Measurements from ENCODE around the gene GALNT10.

The GALNT10 gene

DNA sequence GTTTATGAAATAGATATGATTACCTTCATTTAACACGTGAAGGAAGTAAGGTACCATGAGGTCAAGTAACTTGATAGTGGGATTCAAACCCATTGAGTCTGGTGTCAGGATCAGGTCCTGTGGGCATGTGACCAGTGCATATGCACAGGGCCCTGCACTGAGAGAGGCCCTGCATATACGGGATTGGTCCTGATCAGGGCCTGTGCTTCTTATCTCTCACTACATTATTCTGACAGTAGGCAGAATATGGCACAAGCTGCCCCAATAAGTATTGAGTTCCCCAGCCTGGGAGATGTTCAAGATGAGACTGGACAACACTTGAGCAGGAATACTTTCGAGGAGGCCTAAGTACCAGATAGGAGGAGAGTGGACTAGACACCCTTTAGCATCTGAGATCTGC lies 44.0 kb downstream of the GALNT10 start:
- DNase-seq (ENCODE audit: low spot score): no peak

DNA sequence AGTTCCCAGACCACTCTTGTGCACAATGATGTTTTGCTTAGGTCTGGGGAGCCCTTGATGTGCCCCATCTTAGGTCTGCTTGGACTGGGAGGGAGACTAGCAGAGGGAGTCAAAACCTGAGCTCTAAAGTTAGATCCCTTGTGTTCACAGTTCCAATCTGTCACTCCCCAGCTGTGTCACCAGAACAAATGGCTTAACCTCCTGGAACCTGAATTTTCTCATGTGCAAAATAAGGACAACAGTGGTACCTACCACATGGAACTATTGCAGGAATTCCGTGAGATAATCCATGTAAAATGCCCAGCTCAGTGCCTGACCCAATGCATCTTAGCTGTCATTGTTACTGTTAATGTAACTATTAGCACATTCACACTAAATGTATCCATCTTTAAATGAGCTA lies 45.5 kb downstream of the GALNT10 start:
- no peak for DNase-seq (ENCODE audit: low spot score)

DNA sequence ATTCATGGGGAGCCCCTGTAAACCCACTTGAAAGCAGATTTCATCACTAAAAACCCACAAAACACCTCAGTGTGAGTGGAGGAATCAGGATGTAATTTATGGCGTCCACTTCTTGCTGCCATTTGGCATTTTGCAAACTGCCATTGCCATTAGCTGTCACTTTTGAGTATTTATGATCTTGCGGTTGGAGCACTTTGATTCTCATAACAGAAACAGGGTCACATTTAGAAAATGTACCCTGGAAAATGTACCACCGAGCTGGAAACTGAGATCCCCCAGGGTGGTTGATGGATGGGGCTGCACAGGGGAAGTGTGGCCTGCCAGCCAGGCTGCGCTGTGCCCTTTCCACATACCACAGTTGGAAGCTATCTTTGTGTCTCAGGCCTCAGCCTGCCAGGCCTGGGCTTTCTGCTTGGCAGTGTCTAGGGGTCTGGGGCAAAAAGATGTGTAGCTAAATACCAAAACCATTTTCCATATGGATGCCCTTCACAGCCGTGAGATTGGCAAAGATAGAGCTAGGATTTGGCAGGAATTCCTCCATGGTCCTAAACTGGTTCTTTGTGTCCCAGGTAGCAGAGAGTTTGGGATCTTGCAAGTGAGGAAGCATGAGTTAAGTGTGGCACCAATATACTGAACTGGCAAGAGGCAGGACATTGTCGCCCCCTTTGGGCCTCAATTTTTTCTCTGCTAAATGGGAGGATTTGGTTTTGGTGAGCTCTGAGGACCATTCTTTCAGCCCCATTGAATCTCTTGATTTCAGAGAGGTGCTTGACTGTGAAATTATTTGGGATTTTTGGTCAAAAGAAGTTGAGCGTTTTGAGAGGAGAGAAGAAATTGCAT lies 46.2 kb downstream of the GALNT10 start:
- no peak for DNase-seq (ENCODE audit: low spot score)

DNA sequence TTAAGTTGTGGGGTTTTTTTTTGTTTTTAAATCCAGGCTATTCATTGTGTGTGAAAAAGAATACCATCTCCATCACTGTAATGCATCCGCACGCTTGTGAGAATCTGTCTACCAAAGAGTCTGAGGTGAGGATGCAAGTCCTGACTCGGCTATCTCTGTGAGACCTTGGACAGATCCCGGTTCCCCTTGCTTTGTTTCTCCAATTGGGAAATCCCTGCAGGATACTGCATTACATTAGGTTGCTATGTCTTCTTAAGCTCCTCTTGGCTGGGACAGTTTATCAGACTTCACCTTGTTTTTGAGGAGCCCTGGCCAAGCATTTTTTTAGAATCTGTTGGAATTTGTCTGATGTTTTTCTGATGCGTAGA lies 46.8 kb downstream of the GALNT10 start:
- DNase-seq (ENCODE audit: low spot score): no peak

DNA sequence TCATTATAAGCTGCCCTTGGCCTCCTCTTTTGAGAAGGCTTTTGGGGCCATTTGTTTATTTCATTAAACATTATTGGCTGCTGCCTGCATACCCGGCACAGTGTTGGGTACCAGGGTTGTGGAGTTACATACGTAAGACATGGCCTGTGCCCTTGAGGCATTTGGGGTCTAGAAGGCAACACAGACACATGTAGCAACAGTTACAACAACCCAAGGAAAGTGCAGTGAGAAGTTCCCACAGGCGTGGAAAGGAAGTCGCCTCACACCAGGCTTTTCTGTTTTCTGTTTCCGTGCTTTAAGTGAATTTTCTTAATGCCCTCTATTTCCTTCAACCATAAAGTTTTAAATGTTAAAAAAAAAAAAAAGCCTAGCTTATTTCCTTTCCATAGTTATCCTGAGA lies 47.4 kb downstream of the GALNT10 start:
- DNase-seq (ENCODE audit: low spot score): no peak

DNA sequence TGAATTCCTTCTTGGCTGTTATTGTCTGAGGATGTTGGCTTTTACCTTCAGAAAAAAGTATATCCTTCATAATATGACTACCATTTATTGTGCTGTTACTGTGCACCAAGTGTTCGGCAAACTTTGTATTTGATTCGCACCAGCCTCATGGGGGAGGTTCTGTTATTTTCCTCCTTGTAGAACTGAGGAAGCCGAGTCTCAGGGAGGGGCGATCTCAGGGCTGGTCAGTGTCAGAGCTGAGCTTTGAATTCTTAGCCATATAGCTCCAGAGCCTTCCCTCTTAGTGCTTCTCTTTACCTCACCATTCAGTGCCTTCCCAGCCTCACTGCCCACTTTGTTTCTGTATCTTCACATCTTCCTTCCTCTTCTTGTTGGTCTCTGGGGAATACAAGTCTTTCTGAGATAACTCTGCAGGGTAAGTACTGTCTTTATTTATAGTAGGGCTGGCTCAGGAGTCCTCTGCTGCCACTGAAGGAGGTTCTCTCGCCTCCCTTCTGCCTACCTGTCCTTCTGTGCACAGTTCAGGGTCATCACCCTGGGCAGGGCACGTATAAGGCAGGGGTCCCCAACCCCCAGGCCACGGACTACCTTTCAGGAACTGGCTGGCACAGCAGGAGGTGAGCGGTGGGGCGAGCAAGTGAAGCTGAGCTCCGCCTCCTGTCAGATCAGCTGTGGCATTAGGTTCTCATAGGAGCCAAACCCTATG lies 48.4 kb downstream of the GALNT10 start:
- DNase-seq (ENCODE audit: low spot score): no peak

DNA sequence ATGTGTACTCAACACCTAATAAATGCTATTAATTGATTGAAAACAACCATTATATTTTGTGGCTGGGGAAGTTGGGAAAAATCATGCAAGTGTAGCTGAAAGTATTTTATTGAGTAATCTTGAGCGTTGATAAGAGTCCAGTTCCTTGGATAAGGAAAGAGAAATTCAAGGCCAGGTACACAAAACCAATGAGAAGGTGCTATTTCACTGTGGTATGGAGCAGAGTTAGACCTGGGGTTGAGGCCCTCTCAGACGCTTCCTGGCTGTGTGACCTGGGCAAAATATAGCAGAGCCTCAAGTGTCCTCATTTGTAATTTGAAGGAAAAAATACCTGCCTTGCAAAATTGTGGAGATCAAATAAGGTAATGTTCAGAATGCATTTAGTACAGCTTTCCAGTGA lies 50.1 kb downstream of the GALNT10 start:
- no peak for DNase-seq (ENCODE audit: low spot score)

DNA sequence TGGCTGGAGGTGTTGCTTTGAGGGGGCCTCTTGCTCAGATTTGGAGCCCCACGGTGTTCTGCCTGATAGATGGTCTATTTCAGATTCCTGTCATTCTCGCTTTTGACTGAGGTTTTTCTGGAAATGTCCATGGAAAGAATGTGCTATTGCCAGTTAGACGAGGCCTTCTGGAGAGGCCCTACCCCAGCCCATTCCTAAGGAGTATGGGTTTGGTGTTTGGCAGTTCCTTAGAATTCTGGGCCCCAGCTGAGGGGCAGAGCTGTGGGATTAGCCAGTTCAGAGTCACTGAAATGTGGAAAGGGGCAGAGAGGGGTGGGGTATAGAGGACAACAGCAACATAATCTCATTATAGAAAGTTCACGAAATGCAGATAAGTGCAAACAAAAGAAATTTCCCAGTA lies 50.5 kb downstream of the GALNT10 start:
- DNase-seq (ENCODE audit: low spot score): no peak

DNA sequence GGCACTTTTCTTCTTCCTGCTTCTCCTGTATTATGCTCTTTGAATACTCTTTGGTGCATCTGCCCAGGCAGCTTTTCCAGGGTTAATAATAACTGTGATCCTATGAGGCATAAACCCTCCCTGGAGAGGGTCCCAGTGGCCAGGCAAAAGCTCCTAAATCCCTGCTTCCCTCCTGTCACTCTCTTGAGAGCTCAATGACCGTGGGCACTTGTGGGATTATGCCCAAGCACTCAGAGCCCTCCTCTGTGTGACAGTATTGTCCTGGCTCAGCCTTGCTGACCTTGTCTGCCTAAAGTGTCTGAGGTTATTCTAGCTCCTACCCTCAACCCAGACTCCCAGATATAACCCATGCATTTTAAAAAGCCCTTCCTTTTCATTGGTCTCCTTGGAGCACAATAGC lies 51.9 kb downstream of the GALNT10 start:
- DNase-seq (ENCODE audit: low spot score): no peak

DNA sequence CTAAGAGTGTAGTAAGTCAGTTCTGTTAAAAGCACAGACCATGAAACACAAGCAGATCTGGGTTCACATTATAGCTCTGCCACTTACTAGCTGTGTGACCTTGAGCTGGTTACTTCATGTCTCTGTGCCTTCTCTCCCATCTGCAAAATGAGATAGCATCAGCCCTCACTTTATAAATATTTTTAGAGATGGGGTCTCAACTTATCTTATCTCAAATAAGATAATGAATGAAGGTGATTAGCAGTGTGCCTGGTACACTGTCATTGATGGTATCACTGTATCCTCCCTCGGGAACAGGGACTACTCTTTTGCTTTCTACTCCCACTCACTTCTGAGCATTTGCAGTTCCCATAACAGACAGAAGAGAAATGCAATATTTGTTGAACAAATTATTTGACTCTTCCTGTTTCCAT lies 52.4 kb downstream of the GALNT10 start:
- no peak for DNase-seq (ENCODE audit: low spot score)

DNA sequence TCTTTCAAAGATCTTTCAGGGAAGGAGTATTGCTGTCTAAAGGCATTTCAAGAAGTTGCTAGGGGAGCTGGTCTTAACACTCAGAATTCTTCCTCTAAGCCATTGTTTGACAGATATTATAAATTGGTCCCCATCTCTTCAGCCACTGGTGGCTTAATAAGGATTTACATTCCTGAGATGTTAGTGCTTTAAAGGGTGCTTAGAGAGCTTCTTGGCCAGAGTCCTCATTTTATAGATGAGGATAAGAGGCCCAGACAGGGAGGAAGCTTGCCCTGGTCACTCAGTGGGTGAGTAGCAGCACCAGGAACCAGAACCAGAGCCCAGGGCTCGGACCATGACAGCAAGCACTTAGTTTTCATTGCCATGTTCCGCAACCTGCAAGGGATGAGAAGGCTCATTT lies 53.2 kb downstream of the GALNT10 start:
- no peak for DNase-seq (ENCODE audit: low spot score)

DNA sequence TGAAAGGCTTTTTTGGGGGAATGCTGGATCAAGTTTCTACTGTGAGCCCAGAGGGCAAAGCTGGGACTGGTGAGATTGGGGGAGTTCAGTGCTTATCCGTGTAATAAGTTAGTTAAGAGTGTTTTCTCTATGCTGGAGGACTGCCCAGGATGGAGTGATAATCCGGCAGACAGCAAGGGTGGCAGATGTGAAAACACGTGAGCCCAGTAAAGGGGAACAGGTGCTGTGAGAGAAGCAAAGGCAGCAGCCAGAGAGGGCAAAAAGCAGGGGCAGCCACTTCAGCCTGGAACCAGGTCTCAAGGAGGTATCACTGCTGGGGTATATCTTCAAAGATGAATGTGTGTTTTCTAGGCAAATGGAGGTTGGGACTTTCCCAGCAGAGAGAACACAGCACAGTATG lies 53.9 kb downstream of the GALNT10 start:
- DNase-seq (ENCODE audit: low spot score): no peak

DNA sequence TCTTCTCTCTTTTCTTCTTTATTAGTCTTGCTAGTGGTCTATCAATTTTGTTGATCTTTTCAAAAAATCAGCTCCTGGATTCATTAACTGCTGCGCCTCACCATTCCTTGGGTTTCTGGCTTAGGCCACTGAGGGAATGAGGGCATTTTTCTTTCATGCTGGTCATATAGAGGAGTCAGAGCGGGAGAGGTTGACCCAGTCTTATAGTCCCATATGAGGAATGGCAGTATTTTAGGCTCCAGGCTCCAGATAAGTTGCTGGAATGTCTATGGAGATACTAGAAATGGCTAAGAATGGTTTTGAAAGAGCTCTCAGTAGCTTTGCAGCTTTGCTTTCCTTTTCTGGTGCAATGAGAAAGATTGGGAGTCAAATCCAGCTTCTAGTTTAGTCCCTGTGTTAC lies 58.2 kb downstream of the GALNT10 start:
- no peak for DNase-seq (ENCODE audit: low spot score)

DNA sequence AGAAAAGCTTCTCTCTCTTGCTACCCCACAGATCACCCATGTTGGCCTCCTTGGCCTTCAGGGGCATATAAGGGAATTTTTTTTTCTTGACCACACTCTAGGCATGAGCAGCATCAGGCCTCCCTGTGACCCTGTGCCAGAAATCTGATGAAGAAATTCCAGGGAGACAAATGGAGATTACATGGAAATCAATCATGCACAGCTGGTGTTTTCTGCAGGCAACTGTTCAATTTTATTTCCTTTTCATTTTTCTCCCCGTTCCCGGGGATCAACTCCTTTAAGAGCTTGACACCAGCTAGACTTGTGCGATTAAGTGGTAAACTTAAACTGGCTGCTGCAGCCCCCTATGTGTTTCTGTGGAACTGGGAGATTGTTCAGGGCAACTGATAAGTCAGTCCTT lies 59.3 kb downstream of the GALNT10 start:
- no peak for DNase-seq (ENCODE audit: low spot score)

DNA sequence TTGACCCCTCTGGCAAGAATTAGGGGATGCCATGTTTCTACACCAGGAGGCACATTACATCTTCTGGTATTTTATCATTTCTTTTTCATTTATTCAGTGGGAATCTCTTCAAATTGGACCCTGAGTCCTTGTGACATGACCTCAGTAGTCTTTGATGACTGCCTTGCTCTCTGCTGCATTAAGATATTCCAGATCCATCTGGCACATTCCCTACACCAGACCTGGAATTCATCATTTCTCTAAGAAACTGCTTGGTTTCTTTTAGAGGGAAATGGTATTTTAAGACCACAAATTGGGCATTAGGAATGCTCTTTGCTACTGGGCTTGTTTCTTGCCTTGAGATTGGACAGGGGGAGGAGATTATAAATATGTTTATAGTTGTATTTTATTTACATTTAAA lies 61.0 kb downstream of the GALNT10 start:
- no peak for DNase-seq (ENCODE audit: low spot score)

DNA sequence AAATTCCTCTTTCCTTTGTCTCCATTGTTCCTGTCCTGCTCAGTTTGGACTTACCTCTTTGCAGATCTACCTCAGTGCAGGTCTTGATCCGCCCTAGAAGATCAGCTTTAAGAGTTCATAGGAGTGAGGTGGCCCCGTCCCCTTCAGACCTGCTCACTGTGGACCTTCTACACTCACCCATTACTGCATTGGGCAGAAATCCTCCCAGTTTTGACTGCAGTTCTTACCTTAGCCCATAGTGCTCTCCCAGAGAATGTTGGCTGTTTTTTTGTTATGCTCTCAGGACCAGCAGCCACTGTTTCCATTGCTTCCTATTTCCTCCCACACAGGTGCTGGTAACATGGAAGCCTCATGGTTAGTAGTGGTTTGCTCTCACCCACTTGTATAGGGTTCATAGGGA lies 63.3 kb downstream of the GALNT10 start:
- no peak for DNase-seq (ENCODE audit: low spot score)

DNA sequence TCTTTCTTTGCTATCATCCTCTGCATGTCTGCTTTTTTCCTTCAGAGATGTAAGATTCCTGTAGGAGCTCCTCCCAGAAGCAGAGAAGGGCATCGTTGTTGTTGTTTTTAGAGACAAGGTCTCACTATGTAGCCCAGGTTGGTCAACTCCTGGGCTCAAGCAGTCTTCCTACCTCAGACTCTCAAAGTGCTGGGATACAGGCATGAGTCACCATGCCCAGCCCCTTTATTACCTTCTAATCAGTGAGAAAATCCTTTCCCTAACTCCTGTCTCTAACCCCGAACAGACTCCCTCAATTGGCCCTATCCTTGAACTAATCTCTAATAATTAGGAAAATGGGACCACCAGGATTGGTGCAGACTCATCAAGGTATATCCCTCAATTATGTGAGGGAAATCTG lies 64.4 kb downstream of the GALNT10 start:
- no peak for DNase-seq (ENCODE audit: low spot score)

DNA sequence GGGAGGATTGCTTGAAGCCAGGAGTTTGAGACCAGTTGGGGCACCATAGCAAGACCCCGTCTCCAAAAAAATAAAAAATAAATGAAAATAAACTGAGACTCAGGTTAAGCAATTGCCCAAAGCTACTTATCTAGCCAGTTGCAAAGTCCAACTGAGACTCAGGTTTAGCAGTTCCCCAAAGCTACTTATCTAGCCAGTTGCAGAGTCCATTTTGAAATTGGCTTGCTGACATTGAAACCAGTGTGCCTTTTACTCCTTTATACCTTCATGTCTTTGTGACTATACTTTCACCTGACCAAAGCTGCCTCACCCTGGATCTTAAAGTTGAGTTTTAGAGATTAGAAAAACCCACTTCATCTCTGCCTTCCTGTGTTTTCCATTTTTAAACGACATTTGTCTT lies 66.5 kb downstream of the GALNT10 start:
- DNase-seq (ENCODE audit: low spot score): no peak

DNA sequence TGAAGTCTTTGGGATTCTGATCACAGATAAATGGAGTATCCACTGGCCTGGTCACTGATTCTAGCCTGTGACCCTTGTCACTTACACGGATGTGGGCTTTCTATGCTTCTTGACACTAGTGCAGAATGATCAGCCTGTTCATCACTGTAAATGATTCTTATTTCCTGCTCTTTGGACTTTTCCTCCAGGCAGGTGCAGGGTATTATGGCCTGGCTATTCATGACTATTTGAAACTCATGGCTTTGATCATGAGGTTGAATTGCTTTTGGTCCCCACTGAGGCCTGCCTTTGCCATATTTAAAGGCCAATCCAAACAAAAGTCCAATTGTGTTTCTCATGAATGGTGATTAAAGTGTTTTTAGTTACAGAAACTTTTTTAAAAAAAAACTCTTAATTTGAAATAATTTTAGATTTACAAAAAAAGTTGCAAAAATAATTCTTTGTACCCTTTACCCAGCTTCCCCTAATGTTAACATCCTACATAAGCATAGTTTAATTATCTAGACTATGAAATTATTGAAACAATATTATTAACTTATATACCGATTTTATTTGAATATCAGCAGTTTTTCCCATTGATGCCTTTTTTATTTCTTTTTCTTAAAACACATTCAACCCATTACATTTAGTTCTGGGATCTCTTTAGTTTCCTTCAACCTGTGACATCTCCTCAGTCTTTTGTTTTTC lies 68.1 kb downstream of the GALNT10 start:
- no peak for DNase-seq (ENCODE audit: low spot score)

DNA sequence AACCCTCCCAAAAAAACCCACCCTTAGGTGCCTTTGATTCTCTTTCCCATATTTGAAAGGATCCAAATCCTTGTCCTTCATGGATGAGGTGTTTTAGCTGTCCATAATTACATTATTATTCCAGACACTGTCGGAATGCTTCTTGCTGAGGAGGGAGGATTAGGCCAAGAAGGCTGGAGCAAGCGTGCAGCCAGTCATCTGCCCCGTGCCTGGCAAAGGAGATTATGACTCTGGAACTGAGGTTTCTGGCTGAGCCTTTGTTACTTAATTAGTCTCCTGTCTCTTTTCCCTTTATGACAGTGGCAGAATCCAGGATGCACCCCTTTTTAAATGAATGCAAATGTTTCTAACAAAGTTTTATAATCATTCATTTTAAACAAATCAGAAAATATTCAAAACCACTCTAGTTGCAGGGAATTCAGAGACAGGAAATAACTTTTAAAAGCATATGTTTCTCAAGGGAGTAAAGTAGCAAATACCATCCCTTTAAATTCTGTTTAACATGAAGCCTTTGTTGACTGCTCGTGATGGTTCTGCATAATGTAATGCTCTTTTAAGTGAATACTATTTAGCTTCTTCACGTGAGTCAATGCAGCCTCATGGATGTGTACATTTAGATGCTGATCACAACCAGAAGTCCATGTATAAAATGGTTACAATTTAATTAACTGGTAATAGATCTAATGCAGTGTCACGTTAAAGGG lies 69.8 kb downstream of the GALNT10 start:
- DNase-seq (ENCODE audit: low spot score): no peak

DNA sequence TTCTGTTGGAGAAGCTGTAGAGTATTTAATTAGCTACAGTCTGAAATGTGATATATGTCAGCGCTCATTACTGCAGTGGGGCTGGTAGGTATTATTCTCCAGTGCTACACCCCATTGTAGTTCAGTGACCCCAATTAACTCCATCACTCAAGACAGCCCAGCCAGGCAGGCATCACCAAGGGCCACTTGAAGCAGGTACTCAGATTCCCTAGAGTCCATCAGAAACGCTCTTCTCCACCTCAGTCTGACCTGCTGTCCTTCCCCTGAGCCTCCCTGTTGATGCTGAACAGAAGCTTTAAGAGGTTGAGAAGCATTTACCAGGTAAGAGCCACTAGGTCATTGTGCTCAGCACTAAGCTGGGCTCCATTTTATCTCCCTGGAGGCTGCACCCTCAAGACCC lies 71.8 kb downstream of the GALNT10 start:
- DNase-seq (ENCODE audit: low spot score): no peak

DNA sequence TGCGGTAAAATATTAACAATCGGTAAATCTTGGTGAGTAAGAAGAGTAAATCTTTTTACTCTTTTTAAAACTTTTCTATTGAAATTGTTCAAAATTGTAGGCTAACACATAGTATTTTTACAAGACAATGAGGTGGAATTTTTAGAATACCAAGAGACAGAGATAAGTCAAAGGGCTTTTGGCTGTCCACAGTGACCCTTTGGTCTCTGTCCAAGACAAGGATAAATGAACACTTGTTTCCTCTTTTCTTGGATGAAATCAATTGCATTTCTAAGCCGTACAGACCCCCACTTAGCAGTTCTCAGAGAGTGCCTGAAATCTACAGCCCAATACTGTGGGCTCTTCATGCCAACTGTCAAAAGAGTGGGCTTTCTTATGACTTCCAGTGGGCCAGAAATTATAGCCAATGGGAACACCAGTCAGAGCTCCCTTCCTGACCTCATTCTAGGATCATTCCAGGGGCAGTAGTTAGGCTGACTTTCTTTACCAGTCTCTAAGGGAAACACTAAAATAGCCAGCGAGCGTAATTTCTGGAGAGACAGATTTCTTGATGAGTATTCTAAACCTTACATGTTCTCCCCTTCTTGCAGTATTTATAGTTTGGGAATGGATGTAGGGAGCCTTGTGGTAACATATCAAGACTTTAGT lies 74.1 kb downstream of the GALNT10 start:
- DNase-seq (ENCODE audit: low spot score): no peak
